ENCODE measurements around the gene ITPR2.

ITPR2 gene

GRCh38 chr12:26735249-26735639 is 97.8 kb downstream of the ITPR2 start:
- no peaks in the 10 kb centered on the region for H3K36me3 ChIP-seq (ENCODE audit: insufficient read depth, low read length)
- no peak overlapping the region for H2AFZ ChIP-seq (ENCODE audit: low read length)
- H3K9me3 ChIP-seq (ENCODE audit: insufficient read depth, low read depth, low read length): peaks cover 7% of the 10 kb centered on the region; the same call in 1 of the 2 replicates
- no peak overlapping the region for H3K9ac ChIP-seq (ENCODE audit: low read depth, low read length, poor library complexity, severe bottlenecking)
- no peaks in the 10 kb centered on the region for H3K27me3 ChIP-seq (ENCODE audit: insufficient read depth, low read length, poor library complexity, severe bottlenecking)
- H4K20me1 ChIP-seq (ENCODE audit: insufficient read depth, low read length, poor library complexity, severe bottlenecking): no peaks in the 10 kb centered on the region
- TF ChIP-seq CTCF (conservative IDR thresholded peaks at IDR 0.05; ENCODE audit: low read length): no peak
- TF ChIP-seq EZH2phosphoT487 (IDR thresholded peaks at IDR 0.05; ENCODE audit: borderline replicate concordance): no peak
- no peak overlapping the region for H3K4me2 ChIP-seq (ENCODE audit: low read depth, low read length, poor library complexity, severe bottlenecking)
- H3K4me1 ChIP-seq (ENCODE audit: insufficient read depth, low read length, poor library complexity, severe bottlenecking): peaks cover 27% of the 10 kb centered on the region
- H3K9me2 ChIP-seq (replicated peaks; ENCODE audit: low read depth, low read length): no peaks in the 10 kb centered on the region
- no peak overlapping the region for H3K4me3 ChIP-seq (ENCODE audit: low read length, poor library complexity, severe bottlenecking)
- H3F3A ChIP-seq (ENCODE audit: low read depth): no peaks in the 10 kb centered on the region
- H3K79me2 ChIP-seq (ENCODE audit: insufficient read depth, low read length): 0 out of 2 replicates have a peak, but pooled peaks cover 7% of the 10 kb centered on the region

DNA sequence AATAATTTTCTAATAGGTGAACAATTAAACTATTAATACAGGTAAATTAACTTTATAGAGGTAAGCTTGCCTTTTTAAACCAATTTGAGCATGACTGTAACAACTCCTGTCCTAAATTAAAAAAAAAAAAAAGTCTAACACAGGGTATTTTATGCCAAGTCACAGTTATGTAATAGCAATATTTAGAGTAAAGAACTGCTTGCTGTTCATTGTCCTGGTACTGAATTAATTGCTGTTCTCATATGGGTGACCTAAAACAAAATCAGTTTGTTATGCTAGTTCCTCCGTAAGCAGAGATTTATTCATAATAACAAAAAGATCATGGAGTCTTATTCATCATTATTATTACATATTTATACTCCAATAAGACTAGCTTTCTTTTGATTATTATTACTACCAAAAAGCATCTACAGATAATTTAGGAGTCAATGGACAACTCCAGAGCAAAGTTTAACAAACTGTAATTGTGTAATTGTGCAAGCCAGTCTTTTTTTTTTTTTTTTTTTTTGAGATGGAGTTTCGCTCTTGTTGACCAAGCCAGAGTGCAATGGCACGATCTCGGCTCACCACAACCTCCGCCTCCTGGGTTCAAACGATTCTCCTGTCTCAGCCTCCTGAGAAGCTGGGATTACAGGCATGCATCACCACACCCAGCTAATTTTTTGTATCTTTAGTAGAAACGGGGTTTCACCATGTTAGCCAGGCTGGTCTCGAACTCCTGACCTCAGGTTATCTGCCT is 98.3 kb downstream of the ITPR2 start:
- TF ChIP-seq CTCF (conservative IDR thresholded peaks at IDR 0.05; ENCODE audit: low read length) (no peak), EZH2phosphoT487 (IDR thresholded peaks at IDR 0.05; ENCODE audit: borderline replicate concordance) (no peak)
- Histone ChIP-seq H3K27me3 (ENCODE audit: insufficient read depth, low read length, poor library complexity, severe bottlenecking) (no peaks in the 10 kb centered on the region), H3K4me2 (ENCODE audit: low read depth, low read length, poor library complexity, severe bottlenecking) (no peak overlapping the region), H3K79me2 (ENCODE audit: insufficient read depth, low read length) (0 out of 2 replicates have a peak, but pooled peaks cover 7% of the 10 kb centered on the region), H3K36me3 (ENCODE audit: insufficient read depth, low read length) (no peaks in the 10 kb centered on the region), H3K9me3 (ENCODE audit: insufficient read depth, low read depth, low read length) (peaks cover 7% of the 10 kb centered on the region; the same call in 1 of the 2 replicates), H3K9ac (ENCODE audit: low read depth, low read length, poor library complexity, severe bottlenecking) (no peak overlapping the region), H3K4me1 (ENCODE audit: insufficient read depth, low read length, poor library complexity, severe bottlenecking) (peaks cover 32% of the 10 kb centered on the region), H3F3A (ENCODE audit: low read depth) (no peaks in the 10 kb centered on the region), H3K9me2 (replicated peaks; ENCODE audit: low read depth, low read length) (no peaks in the 10 kb centered on the region), H2AFZ (ENCODE audit: low read length) (no peak overlapping the region), H3K4me3 (ENCODE audit: low read length, poor library complexity, severe bottlenecking) (no peak overlapping the region), H4K20me1 (ENCODE audit: insufficient read depth, low read length, poor library complexity, severe bottlenecking) (no peaks in the 10 kb centered on the region)

GRCh38 chr12:26732005-26732908 is 100.7 kb downstream of the ITPR2 start:
- H3K4me2 ChIP-seq (ENCODE audit: low read depth, low read length, poor library complexity, severe bottlenecking): peak overlapping the region; percentile 1

More at GRCh38 chr12:26732005-26732908, 100.7 kb downstream of the ITPR2 start:
- Histone ChIP-seq H3K9me3 (ENCODE audit: insufficient read depth, low read depth, low read length) (no peaks in the 10 kb centered on the region), H3K79me2 (ENCODE audit: insufficient read depth, low read length) (0 out of 2 replicates have a peak, but pooled peaks cover 13% of the 10 kb centered on the region), H2AFZ (ENCODE audit: low read length) (no peak overlapping the region), H3K36me3 (ENCODE audit: insufficient read depth, low read length) (no peaks in the 10 kb centered on the region), H3K9ac (ENCODE audit: low read depth, low read length, poor library complexity, severe bottlenecking) (no peak overlapping the region), H3K9me2 (replicated peaks; ENCODE audit: low read depth, low read length) (no peaks in the 10 kb centered on the region), H3F3A (ENCODE audit: low read depth) (no peaks in the 10 kb centered on the region), H3K27me3 (ENCODE audit: insufficient read depth, low read length, poor library complexity, severe bottlenecking) (no peaks in the 10 kb centered on the region), H3K4me1 (ENCODE audit: insufficient read depth, low read length, poor library complexity, severe bottlenecking) (peaks cover 39% of the 10 kb centered on the region), H4K20me1 (ENCODE audit: insufficient read depth, low read length, poor library complexity, severe bottlenecking) (no peaks in the 10 kb centered on the region), H3K4me3 (ENCODE audit: low read length, poor library complexity, severe bottlenecking) (no peak overlapping the region)
- TF ChIP-seq CTCF (conservative IDR thresholded peaks at IDR 0.05; ENCODE audit: low read length): no peak
- no peak for TF ChIP-seq EZH2phosphoT487 (IDR thresholded peaks at IDR 0.05; ENCODE audit: borderline replicate concordance)

All from Loucy (cell line).